ENCODE measurements around the gene TCF7. TPM values are rescaled to one million over a fixed set of nuclear protein-coding genes. Genes with fewer than 3 reads are reported as not detected.

Gene TCF7
- total RNA-seq, 1 experiment from 2014 or later: 18.2 TPM

DNA sequence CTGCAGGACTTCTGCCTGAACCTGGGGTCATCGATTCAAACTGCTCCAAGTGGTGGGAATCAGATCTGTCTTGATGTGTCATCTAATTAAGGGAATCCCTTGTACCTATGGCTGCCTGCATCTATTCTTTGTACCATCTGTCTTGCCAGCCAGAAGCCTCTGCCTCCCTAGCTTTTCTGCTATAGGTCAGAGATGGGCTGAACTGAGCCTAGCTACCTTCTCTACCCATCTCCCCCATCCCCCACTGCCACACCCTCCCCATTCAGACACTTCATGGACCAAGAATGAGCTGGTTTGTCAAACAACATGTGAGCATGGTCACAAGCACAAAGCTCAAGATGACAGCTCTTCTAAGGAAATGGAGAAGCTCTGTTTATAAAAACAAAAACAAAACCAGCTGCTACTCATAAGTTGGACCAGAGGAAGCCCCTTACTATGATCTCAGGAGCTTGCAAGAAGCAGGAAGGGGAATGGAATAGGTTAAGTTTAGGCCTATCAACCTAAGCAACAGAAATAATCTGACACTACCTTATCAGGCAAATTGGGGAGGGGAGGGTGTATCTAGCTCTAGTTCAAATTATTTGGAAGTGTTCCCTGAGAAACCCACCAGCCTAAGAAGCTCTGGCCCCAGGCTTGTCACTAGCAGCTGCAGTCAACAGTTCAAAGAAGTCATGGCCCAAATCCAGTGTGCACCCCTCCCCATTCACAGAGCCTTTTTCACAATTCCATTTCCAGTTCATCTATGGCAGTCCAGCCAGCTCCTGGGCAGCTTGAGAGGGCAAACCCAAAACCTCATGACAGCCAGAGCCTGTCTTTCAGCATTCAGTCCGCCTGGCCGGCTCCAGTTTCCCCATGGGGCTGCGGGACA, 32.4 kb downstream of the TCF7 start:
- H3K9me3 ChIP-seq (ENCODE audit: control insufficient read depth, low read depth, low read length): no peaks in the 10 kb centered on the region
- TF ChIP-seq, protein P1, sequence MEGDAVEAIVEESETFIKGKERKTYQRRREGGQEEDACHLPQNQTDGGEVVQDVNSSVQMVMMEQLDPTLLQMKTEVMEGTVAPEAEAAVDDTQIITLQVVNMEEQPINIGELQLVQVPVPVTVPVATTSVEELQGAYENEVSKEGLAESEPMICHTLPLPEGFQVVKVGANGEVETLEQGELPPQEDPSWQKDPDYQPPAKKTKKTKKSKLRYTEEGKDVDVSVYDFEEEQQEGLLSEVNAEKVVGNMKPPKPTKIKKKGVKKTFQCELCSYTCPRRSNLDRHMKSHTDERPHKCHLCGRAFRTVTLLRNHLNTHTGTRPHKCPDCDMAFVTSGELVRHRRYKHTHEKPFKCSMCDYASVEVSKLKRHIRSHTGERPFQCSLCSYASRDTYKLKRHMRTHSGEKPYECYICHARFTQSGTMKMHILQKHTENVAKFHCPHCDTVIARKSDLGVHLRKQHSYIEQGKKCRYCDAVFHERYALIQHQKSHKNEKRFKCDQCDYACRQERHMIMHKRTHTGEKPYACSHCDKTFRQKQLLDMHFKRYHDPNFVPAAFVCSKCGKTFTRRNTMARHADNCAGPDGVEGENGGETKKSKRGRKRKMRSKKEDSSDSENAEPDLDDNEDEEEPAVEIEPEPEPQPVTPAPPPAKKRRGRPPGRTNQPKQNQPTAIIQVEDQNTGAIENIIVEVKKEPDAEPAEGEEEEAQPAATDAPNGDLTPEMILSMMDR (conservative IDR thresholded peaks at IDR 0.05): no peak
- no peak overlapping the region for H4K8ac ChIP-seq (replicated peaks; ENCODE audit: insufficient read length, low read depth, low read length)
- H3K56ac ChIP-seq (ENCODE audit: insufficient read length, low read depth, low read length): no peak overlapping the region
- peaks cover 11 to 73% (median 48%) of the 10 kb centered on the region in 3 experiments for H3K36me3 Mint-ChIP-seq (ENCODE audit: insufficient read depth in 1 of 3, low read depth in 3 of 3)
- H3K27ac ChIP-seq (ENCODE audit: insufficient read length, low read depth, low read length): no peak overlapping the region
- H3K79me1 ChIP-seq (ENCODE audit: insufficient read depth, low read depth, low read length, poor library complexity, severe bottlenecking): peaks cover 2% of the 10 kb centered on the region
- no peaks in the 10 kb centered on the region for H3K9me3 Mint-ChIP-seq
- no peaks in the 10 kb centered on the region for H3K23me2 ChIP-seq (ENCODE audit: insufficient read length, low read depth, low read length, poor library complexity, severe bottlenecking)
- H2AK5ac ChIP-seq (ENCODE audit: insufficient read length, low read length): no peak overlapping the region
- H2BK5ac ChIP-seq (ENCODE audit: insufficient read length, low read length): no peak overlapping the region
- no peaks in the 10 kb centered on the region for H3K4me1 ChIP-seq (ENCODE audit: insufficient read depth, low read length)
- H3K27me3 Mint-ChIP-seq (ENCODE audit: low read depth): no peaks in the 10 kb centered on the region
- H2BK120ac ChIP-seq (ENCODE audit: low read depth, low read length, poor library complexity, severe bottlenecking): no peak overlapping the region
- no peak overlapping the region for H2BK15ac ChIP-seq (ENCODE audit: low read depth, low read length)
- no peak overlapping the region for H3T11ph ChIP-seq (ENCODE audit: low read length)
- no peak overlapping the region for H4K5ac ChIP-seq (ENCODE audit: insufficient read length, low read depth, low read length)
- H4K91ac ChIP-seq (ENCODE audit: insufficient read length, low read depth, low read length): no peak overlapping the region
- WGBS (ENCODE audit: extremely low coverage, insufficient read length, low lambda C conversion rate): no CpG with 5 or more reads among the region's 4 CpGs
- H3K79me2 ChIP-seq (ENCODE audit: insufficient read depth, low read length): no peaks in the 10 kb centered on the region
- H3K4me3 Mint-ChIP-seq: no peak overlapping the region
- no peak overlapping the region for H2BK12ac ChIP-seq (ENCODE audit: insufficient read length, low read depth, low read length)
- H3K9ac ChIP-seq (ENCODE audit: extremely low read depth, insufficient read length, low read length): no peak overlapping the region
- H3K18ac ChIP-seq (ENCODE audit: insufficient read length, low read depth, low read length): no peak overlapping the region
- H3K27me3 ChIP-seq (ENCODE audit: insufficient read depth, low read length): no peaks in the 10 kb centered on the region
- no peak overlapping the region for H2BK20ac ChIP-seq (ENCODE audit: low read depth, low read length, poor library complexity, severe bottlenecking)
- no peak overlapping the region for H3K14ac ChIP-seq (ENCODE audit: insufficient read depth, low read length)
- no peak overlapping the region for H2AFZ ChIP-seq (ENCODE audit: low read length)
- H3K4me2 ChIP-seq (ENCODE audit: insufficient read depth, insufficient read length, low read length): no peak overlapping the region
- H3K27ac Mint-ChIP-seq: peak overlapping the region in 1 of 3 experiments; percentile 84; a peak in 2 of 7 replicates
- no peak for DNase-seq
- no peak overlapping the region for H3K4ac ChIP-seq (ENCODE audit: low read depth, low read length)
- H4K20me1 ChIP-seq (ENCODE audit: control insufficient read depth, insufficient read depth, insufficient read length): peaks cover 4% of the 10 kb centered on the region
- H3K4me1 Mint-ChIP-seq: 0 out of 4 replicates have a peak, but pooled peaks cover 0 to 2% of the 10 kb centered on the region in 2 experiments
- no peak overlapping the region for H3K23ac ChIP-seq (ENCODE audit: insufficient read length, low read depth, low read length)

All from H9 (cell line).